GM06990 (cell line): Measurements from ENCODE around the gene RAPGEF1.

Experiments
- DNase-seq: peaks from one replicate; pipeline ENCODE4 v3.0.0-alpha.2; 2011; ENCODE audit not compliant: insufficient read length; ENCODE audit errors: extremely low read depth
- H3K27me3 ChIP-seq: replicated peaks from 2 replicates; pipeline ENCODE4 v1.6.0; 2011; ENCODE audit warnings: low read length; ENCODE audit not compliant: control insufficient read depth, insufficient read depth
- H3K36me3 ChIP-seq: 2 replicates; pipeline ENCODE4 v1.5.1; 2011; ENCODE audit warnings: low read length; ENCODE audit not compliant: control insufficient read depth, insufficient read depth
- H3K4me3 ChIP-seq: replicated peaks from 2 replicates; pipeline ENCODE4 v1.5.1; 2011; ENCODE audit warnings: low read depth, mild to moderate bottlenecking, control low read depth, low read length
- CTCF ChIP-seq: IDR thresholded peaks from 2 replicates; pipeline ENCODE4 v1.5.1; 2011; ENCODE audit warnings: low read length, control low read depth, mild to moderate bottlenecking, inconsistent platforms; ENCODE audit not compliant: insufficient read depth, poor library complexity, severe bottlenecking

RAPGEF1 gene

DNA sequence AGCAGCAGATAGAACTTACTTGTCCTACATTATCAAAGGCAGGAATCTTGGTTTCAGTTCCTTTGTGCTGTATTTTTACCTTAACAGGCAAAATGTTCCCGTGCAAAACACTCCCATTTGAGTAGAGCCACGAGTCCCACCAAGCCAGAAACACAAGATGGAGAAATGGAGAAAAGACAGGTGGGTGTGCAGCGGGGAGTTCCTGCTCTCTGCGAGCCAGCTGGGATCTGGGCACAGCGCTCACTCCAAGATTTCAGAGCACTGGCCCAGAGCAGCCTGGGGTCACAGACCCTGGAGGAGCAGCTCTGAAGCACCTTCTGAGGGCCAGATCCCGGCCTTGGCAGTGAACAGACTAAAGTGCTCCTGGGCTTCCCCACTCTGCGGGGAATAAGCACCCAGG lies 211.7 kb downstream of the RAPGEF1 start:
- H3K27me3 ChIP-seq = no peaks in the 10 kb centered on the region
- no peak overlapping the region for H3K4me3 ChIP-seq
- no peak for TF ChIP-seq CTCF
- peaks cover 24% of the 10 kb centered on the region for H3K36me3 ChIP-seq
- no peak for DNase-seq
